ENCODE measurements around the gene COLEC11.
"Not testable (repeated sequence)": the region's sequence is repeated elsewhere in the genome, so short reads cannot be mapped to it uniquely, and the experiment has no call there.

The COLEC11 gene

DNA sequence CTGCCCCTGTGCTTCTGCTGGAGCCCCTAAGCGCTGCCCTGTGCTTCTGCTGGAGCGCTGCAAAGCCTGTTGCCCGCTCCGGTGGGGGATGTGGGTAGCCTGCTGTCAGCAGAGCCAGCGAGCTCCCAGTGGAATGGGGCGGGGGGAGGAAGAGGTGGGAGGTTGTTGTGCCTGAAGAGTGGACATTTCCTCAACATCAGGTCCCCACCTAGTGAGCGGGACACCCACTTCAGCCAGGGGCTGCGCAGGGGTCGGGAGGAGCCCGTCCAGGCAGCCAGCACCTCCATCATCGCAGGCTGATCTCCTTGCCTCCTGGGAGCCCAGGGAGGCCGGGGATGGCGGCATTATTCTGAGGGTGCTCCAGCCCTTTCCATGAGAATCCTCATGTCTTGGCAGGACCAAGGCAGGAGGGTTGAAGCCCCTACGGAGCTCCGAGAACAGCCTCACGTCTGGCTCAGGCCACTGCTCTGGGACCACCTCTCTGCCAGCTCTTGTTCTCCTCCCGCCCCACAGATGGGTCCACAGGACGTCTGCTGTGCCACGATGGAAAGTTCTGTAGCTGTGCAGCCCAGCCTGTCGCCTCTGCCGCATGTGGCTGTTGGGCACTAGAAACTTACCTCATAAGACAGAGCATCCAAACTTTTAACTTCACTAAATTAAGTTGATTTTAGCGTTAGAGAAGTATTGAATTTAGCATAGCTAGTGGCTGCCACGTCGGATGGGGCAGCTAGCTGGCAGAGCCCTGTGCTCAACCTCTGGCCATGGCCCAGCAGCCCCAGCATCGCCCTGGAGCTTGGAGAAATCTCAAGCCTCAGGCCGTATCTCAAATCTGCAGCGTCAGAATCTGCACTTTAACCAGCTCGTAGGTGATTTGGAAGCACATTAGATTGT lies 61.2 kb downstream of the COLEC11 start:
- no peak for DNase-seq

GRCh38 chr2:3656762-3657721 lies 62.1 kb downstream of the COLEC11 start:
- DNase-seq = no peak

- DNase-seq = no peak
Measured at GRCh38 chr2:3657881-3658280, 63.0 kb downstream of the COLEC11 start, which contains the start of gene ALLC. TSS of gene ALLC (plus strand) at chr2:3658200. CDS start at chr2:3671158, 12,958 bp downstream.

- no peak for DNase-seq
Measured at GRCh38 chr2:3659447-3660432, 64.8 kb downstream of the COLEC11 start.

- not testable (repeated sequence) for DNase-seq
Measured at GRCh38 chr2:3660640-3661039, 65.7 kb downstream of the COLEC11 start.

GRCh38 chr2:3661149-3661660 lies 66.3 kb downstream of the COLEC11 start:
- no peak for DNase-seq

DNA sequence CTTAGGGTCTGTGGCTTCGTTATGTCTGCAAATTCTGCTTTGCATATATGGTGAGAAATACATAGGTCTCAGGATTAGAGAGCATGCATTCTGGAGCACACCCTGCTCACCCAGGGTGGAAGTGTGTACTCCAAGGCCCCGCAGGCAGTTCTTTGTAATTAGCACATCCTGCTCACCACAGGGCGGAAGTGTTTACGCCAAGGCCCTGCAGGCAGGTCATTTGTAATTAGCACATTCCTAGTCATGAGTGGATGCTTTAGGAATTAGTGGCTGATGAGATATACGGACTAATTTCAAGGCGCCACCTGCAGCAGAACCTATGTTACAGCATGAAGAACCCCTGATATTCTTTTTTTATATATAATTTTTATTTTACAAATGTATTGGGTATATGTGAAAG lies 67.3 kb downstream of the COLEC11 start:
- no peak for DNase-seq

DNA sequence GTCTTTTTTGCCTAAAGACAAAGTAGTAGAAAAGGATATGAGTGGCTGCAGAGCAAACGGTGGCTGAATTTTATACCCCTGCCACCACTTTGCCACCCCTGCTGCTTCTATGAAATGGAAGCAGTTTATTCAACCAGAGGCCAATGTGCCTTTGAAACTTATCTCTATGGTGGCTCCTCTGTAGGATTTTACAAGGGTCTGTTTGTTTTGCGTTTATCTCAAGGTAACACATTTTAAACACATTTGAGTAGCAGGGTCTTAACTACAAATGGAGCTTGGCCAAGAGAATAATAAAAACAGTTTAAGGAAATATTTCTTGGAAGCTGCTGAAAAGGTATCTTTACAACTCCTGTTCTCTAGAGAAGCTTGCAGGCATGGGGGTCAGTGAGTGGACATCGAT lies 69.2 kb downstream of the COLEC11 start:
- no peak for DNase-seq

DNA sequence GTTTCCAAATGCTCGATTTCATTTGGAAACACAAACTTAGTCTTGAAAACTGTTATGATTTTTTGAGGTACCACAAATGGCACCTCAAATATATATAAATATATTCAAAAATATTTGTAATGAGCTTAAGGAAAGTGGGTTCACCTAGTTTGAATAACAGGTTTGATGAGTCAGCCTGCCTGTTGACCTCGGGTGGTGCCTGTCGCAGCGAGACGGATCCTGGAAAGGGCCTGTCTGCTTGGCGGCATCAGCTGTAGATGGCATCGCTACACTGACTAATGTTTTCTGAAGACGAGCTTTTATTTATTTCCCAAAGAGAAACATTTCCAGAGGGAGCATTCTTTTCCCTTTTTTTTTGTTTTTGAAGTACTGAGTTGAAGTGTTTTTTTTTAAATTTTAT lies 70.0 kb downstream of the COLEC11 start:
- DNase-seq = no peak

DNA sequence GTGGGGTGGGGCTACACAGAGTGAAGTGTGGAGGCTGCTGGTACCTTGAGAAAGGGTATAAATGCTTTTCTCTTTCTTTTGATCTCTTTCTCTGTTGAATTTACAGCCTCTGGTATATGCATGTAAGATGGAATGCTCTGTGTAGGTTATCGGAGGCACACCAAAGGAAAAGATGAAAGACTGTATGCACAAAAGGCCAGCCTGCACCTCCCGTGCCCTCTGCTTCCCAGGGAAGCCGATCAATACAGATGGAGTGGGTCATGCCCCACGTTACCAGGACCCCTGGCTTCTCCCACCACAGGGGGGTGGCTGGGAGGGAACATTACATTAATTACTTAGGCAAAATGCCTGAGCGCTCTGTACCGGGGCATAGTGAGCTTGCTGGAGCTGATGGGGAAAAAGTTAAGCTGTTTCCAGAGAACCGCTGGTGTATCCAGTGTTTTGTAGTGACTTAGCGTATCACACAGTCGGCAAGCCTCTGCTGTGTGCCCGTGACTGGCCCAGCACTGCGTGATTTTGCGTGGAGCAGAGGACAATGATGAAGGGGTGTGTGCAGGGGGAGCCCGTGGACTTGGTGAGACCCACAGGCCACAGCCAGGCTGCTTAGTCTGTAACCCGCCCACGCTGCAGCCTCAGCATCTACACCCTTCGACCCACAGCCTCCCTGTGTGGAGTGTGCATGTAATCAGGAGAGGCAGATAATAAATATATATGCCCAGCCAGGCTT lies 71.1 kb downstream of the COLEC11 start:
- DNase-seq = no peak

GRCh38 chr2:3666613-3666975 lies 71.7 kb downstream of the COLEC11 start:
- no peak for DNase-seq

DNA sequence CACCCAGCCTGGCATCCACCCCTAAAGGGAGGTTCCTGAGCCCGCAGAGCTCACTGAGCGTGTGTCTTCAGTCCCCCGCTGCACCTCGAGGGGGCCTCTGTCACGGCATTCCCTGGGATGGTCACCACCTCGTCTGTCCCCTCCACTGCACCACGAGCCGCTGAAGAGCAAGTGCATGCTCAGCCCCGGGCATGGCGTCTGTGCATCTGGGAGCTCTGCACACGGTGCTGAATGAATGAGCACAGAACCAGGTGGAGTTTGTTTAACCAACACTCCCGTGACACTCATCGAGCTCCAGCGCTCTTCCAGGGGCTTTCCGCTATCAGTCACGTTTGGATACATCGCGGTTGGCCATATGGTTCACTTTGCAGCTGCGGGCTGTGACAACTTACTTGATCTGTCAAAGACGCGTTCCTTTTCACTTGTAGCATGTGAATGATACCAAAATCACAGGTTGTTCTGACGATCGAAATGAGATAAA lies 72.3 kb downstream of the COLEC11 start:
- DNase-seq = no peak

- DNase-seq = no peak
Measured at GRCh38 chr2:3669656-3670055, 74.7 kb downstream of the COLEC11 start.

GRCh38 chr2:3670376-3670775 lies 75.5 kb downstream of the COLEC11 start:
- DNase-seq = no peak

DNA sequence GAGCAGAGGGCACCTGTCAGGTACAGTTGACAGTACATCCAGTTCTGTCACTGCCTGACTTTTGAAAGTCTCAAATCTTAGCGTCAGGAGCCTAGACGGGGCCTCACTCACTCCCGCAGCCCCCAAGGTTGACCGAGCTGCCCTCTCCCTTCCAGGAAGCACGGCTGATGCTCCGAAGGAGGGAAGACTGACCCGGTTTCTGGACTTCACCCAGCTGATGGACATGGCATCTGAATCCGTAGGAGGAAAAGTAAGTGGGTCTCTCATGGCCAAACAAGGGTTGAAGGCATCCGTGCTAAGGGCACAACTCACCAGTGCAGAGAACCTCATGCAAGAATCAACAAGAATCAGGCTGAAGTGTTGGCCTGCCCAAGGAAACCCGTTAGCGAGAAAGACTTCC lies 76.0 kb downstream of the COLEC11 start:
- DNase-seq = no peak

DNA sequence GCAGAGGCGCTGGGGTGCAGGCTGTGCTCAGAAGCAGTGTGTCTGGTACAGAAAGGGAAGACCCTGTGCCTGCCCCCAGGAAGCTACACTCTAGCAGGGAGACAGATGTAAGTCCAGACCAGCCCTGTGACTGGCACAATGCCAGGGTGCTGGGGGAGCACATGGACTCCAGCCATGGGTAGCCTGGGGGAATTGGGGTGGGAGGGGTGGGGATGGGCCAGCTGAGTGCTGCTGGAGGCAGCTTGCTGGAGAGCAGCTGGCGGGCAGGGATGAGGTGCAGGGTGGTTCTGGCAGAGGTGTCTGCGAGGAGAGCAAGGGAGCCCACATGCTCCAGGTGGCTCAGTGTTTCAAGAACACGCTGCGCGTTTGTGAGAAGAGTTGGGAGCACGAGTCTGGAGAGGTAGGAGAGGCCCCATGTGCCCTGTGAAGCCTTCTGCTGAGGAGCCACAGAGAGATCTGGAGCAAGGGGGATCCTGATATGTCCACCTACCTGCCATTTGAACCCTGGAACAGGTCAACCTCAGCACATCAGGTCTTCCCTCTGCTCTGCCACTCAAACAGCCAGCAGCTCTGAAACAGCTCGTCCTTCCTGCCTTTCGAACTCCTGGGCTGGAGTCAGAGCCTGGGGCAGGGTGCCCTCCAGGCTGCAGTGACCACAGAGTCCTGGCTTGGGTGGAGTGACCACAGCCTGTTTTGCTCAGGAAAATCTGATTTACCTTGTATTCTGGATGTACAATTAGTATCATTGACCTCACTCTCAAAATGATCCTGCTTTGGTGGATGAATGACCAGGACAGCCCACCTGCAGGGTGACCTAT lies 78.2 kb downstream of the COLEC11 start:
- no peak for DNase-seq

- no peak for DNase-seq
Measured at GRCh38 chr2:3674066-3674845, 79.3 kb downstream of the COLEC11 start.

- DNase-seq = no peak
Measured at GRCh38 chr2:3675687-3676086, 80.8 kb downstream of the COLEC11 start.

DNA sequence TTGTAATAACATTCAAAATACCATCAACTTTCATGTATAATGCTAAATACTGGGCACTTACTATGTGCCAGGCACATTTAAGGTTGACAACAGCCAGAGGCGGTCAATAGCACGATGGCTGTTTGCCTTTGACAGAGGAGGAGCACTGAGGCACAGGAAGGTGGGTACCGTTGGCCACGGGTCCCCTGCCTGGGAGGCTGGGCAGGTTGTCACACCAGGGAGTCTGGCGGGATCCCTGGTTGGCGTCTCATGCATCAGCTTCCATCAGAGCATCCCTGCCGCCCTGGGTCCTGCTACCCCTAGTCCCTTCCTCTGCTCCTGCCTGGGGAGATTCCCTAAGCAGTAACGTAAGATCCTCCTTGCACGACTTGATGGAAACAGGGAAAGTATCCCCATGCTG lies 82.5 kb downstream of the COLEC11 start:
- DNase-seq = no peak

DNA sequence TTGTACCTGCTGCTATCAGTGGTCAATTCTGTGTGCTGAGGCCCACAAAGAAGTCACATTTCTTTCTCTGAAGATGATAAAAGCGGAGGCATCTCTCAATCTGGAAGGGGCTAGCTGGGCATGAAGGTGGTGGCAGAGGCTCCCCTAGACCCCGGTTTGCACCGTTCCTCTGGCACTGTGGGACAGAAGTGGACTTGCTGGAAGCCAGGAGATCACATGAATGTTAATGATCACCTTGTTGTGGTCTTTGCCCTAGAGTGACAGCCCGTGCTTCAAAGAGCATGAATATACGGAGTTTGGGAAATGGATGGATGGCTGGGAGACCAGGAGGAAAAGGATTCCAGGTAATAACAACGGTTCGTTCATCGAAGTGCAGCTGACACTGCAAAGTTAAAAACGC lies 83.3 kb downstream of the COLEC11 start:
- DNase-seq = no peak
